GM12878 (cell line): ENCODE data around the gene GPR87. TPM values are rescaled to one million over a fixed set of nuclear protein-coding genes. Genes with fewer than 3 reads are reported as not detected.

Experiments used
- BRCA1 ChIP-seq: IDR thresholded peaks from 2 replicates; pipeline ENCODE4 v1.6.1; 2011; ENCODE audit warnings: low read depth, low read length, improper control_type of control experiment
- CEBPB ChIP-seq, 2 experiments: fragments of 150-350 bp in 1 of 2; IDR thresholded peaks; 2 replicates each; pipeline ENCODE4 v1.6.1; 2012 to 2014; ENCODE audit warnings: low read depth in 2 of 2, low read length in 2 of 2, borderline replicate concordance in 1 of 2, inconsistent platforms in 1 of 2
- CHD1 ChIP-seq: IDR thresholded peaks from 2 replicates; pipeline ENCODE4 v1.6.1; 2012; ENCODE audit warnings: low read depth, low read length, improper control_type of control experiment
- EED ChIP-seq: sonication (generic); IDR thresholded peaks from 2 replicates; pipeline ENCODE4 v1.6.1; 2016; ENCODE audit warnings: antibody characterized with exemption, low read depth
- ESRRA ChIP-seq: IDR thresholded peaks from 2 replicates; pipeline ENCODE4 v1.6.1; 2012; ENCODE audit warnings: mild to moderate bottlenecking, low read length, improper control_type of control experiment
- GABPA ChIP-seq: IDR thresholded peaks from 2 replicates; pipeline ENCODE4 v1.6.1; 2014; ENCODE audit warnings: antibody characterized with exemption, low read depth, mild to moderate bottlenecking, inconsistent platforms
- IRF4 ChIP-seq: IDR thresholded peaks from 2 replicates; pipeline ENCODE4 v1.6.1; 2011; ENCODE audit warnings: low read depth, low read length
- JUNB ChIP-seq: IDR thresholded peaks from 2 replicates; pipeline ENCODE4 v1.6.1; 2016; ENCODE audit warnings: antibody characterized with exemption, mild to moderate bottlenecking
- KDM1A ChIP-seq: fragments of 200-600 bp; sonication (generic); IDR thresholded peaks from 2 replicates; pipeline ENCODE4 v1.6.1; 2016; ENCODE audit warnings: borderline replicate concordance
- MEF2A ChIP-seq: IDR thresholded peaks from 2 replicates; pipeline ENCODE4 v1.6.1; 2011; ENCODE audit warnings: low read depth, mild to moderate bottlenecking, low read length, moderate library complexity; ENCODE audit not compliant: insufficient read depth
- MTA3 ChIP-seq: IDR thresholded peaks from 2 replicates; pipeline ENCODE4 v1.6.1; 2012; ENCODE audit warnings: low read length, inconsistent platforms, borderline replicate concordance
- MYB ChIP-seq: fragments of 150-350 bp; IDR thresholded peaks from 2 replicates; pipeline ENCODE4 v1.6.1; 2014; ENCODE audit warnings: mild to moderate bottlenecking, low read depth, low read length, borderline replicate concordance
- NFIC ChIP-seq: IDR thresholded peaks from 2 replicates; pipeline ENCODE4 v1.6.1; 2012; ENCODE audit warnings: low read depth, mild to moderate bottlenecking, inconsistent platforms, low read length, moderate library complexity
- NR2C2 ChIP-seq: IDR thresholded peaks from 2 replicates; pipeline ENCODE4 v1.6.1; 2011; ENCODE audit warnings: borderline replicate concordance, low read depth; ENCODE audit not compliant: control insufficient read depth, insufficient read length
- PAX8 ChIP-seq: fragments of 450-650 bp; IDR thresholded peaks from 2 replicates; pipeline ENCODE4 v1.6.1; 2017; ENCODE audit warnings: mild to moderate bottlenecking, moderate library complexity
- RFX5 ChIP-seq: IDR thresholded peaks from 2 replicates; pipeline ENCODE4 v1.6.1; 2011; ENCODE audit warnings: low read depth, low read length, improper control_type of control experiment
- SUPT20H ChIP-seq: IDR thresholded peaks from 2 replicates; pipeline ENCODE4 v1.6.1; 2011; ENCODE audit warnings: low read depth, mild to moderate bottlenecking, low read length, moderate library complexity, borderline replicate concordance; ENCODE audit not compliant: control insufficient read depth
- TCF12 ChIP-seq: IDR thresholded peaks from 2 replicates; pipeline ENCODE4 v1.6.1; 2011; ENCODE audit warnings: low read depth, mild to moderate bottlenecking, low read length
- TCF3 ChIP-seq: IDR thresholded peaks from 2 replicates; pipeline ENCODE4 v1.6.1; 2012; ENCODE audit warnings: low read depth, mild to moderate bottlenecking, low read length, borderline replicate concordance; ENCODE audit not compliant: insufficient read depth
- TCF7 ChIP-seq: IDR thresholded peaks from 2 replicates; pipeline ENCODE4 v1.6.1; 2014; ENCODE audit warnings: antibody characterized with exemption, borderline replicate concordance
- ZNF24 ChIP-seq: fragments of 450-650 bp; IDR thresholded peaks from 2 replicates; pipeline ENCODE4 v1.6.1; 2017; ENCODE audit warnings: antibody characterized with exemption, mild to moderate bottlenecking
- polyA plus RNA-seq, 11 experiments: library from polyadenylated mRNA; depleted of rRNA in 4 of 11; unstranded in 6 of 11; stranded (reverse) in 5 of 11; fragments of >200 nt; fragmentation: Nextera tagmentation in 4 of 11; fragmentation: Illumina TruSeq in 1 of 11; extraction: Ambion mirVana in 4 of 11; extraction: Trizol in 1 of 11; gene quantifications; 1 replicate in 1 of 11; 2 replicates in 10 of 11; pipeline versions ENCODE4 v1.2.1 to v1.2.3, GENCODE V29; 2011 to 2016; ENCODE audit warnings: inconsistent platforms in 2 of 11, missing spikeins in 2 of 11, low read depth in 1 of 11
- total RNA-seq, 4 experiments: library from RNA; depleted of rRNA in 3 of 4; stranded (reverse); fragments of >200 nt in 3 of 4; fragmentation: Illumina TruSeq in 1 of 4; extraction: Trizol in 1 of 4; gene quantifications; 2 replicates each; pipeline versions ENCODE4 v1.2.1 to v1.2.3, GENCODE V29; 2013 to 2021
- TF ChIP-seq, protein P1 (sequence below): IDR thresholded peaks from 2 replicates; pipeline ENCODE4 v1.6.1; 2011; ENCODE audit warnings: borderline replicate concordance, low read depth, mild to moderate bottlenecking, moderate library complexity, low read length; ENCODE audit not compliant: insufficient read depth, poor library complexity, severe bottlenecking
- TF ChIP-seq, protein P2 (sequence below): IDR thresholded peaks from 2 replicates; pipeline ENCODE4 v1.6.1; 2012; ENCODE audit warnings: low read length, inconsistent platforms
- TF ChIP-seq, protein P3 (sequence below): fragments of 450-650 bp; IDR thresholded peaks from 2 replicates; pipeline ENCODE4 v1.6.1; 2017; ENCODE audit warnings: mild to moderate bottlenecking, moderate library complexity
- TF ChIP-seq, protein P4 (sequence below): IDR thresholded peaks from 2 replicates; pipeline ENCODE4 v1.6.1; 2012; ENCODE audit warnings: low read depth, low read length, improper control_type of control experiment

Gene GPR87
- total and polyA plus RNA-seq, 10 of the 15 experiments (the other 5 are each of a cell fraction or from before 2014, with no cell fraction given) = 0.06 to 0.27 (median 0.16) TPM; not detected in 5

DNA sequence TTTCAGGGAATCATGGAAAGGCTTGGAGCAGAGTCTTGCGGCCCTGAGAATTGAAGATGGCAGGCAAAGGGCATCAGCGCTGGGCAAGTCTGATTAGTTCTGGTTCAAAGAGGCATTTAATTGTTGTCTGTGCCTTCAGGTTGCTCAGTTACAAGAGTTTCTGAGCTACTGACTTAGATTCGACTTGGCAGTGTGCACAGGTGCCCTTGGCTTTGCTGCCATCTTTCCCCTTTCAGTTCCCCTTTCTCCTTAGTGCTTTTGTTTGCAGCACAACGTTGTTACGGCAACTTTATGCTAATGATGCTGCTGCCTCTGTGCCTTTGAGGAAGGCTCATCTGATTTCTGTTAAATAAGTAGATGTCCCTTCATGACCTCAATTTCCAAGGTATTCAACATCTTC lies 50.8 kb downstream of the GPR87 start (continued):
- TF ChIP-seq, protein P1, sequence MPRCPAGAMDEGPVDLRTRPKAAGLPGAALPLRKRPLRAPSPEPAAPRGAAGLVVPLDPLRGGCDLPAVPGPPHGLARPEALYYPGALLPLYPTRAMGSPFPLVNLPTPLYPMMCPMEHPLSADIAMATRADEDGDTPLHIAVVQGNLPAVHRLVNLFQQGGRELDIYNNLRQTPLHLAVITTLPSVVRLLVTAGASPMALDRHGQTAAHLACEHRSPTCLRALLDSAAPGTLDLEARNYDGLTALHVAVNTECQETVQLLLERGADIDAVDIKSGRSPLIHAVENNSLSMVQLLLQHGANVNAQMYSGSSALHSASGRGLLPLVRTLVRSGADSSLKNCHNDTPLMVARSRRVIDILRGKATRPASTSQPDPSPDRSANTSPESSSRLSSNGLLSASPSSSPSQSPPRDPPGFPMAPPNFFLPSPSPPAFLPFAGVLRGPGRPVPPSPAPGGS = no peak
- TF ChIP-seq CHD1 (no peak), IRF4 (peak; percentile 89), TCF7 (no peak), CEBPB (IDR thresholded peaks at IDR 0.05; ENCODE audit: borderline replicate concordance in 1 of 2, low read depth in 2 of 2, low read length in 2 of 2) (no peak), SUPT20H (no peak), PAX8 (no peak), NR2C2 (no peak), ZNF24 (no peak), MYB (no peak), TCF3 (peak; percentile 57; the same call in 1 of the 2 replicates), JUNB (no peak), TCF12 (0 out of 2 replicates have a peak, but pooled peaks have one; percentile 54), BRCA1 (no peak), GABPA (no peak), EED (no peak), MTA3 (no peak), NFIC (no peak), MEF2A (no peak), KDM1A (no peak), RFX5 (no peak), ESRRA (no peak)
- TF ChIP-seq, protein P2, sequence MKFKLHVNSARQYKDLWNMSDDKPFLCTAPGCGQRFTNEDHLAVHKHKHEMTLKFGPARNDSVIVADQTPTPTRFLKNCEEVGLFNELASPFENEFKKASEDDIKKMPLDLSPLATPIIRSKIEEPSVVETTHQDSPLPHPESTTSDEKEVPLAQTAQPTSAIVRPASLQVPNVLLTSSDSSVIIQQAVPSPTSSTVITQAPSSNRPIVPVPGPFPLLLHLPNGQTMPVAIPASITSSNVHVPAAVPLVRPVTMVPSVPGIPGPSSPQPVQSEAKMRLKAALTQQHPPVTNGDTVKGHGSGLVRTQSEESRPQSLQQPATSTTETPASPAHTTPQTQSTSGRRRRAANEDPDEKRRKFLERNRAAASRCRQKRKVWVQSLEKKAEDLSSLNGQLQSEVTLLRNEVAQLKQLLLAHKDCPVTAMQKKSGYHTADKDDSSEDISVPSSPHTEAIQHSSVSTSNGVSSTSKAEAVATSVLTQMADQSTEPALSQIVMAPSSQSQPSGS = no peak
- TF ChIP-seq, protein P3, sequence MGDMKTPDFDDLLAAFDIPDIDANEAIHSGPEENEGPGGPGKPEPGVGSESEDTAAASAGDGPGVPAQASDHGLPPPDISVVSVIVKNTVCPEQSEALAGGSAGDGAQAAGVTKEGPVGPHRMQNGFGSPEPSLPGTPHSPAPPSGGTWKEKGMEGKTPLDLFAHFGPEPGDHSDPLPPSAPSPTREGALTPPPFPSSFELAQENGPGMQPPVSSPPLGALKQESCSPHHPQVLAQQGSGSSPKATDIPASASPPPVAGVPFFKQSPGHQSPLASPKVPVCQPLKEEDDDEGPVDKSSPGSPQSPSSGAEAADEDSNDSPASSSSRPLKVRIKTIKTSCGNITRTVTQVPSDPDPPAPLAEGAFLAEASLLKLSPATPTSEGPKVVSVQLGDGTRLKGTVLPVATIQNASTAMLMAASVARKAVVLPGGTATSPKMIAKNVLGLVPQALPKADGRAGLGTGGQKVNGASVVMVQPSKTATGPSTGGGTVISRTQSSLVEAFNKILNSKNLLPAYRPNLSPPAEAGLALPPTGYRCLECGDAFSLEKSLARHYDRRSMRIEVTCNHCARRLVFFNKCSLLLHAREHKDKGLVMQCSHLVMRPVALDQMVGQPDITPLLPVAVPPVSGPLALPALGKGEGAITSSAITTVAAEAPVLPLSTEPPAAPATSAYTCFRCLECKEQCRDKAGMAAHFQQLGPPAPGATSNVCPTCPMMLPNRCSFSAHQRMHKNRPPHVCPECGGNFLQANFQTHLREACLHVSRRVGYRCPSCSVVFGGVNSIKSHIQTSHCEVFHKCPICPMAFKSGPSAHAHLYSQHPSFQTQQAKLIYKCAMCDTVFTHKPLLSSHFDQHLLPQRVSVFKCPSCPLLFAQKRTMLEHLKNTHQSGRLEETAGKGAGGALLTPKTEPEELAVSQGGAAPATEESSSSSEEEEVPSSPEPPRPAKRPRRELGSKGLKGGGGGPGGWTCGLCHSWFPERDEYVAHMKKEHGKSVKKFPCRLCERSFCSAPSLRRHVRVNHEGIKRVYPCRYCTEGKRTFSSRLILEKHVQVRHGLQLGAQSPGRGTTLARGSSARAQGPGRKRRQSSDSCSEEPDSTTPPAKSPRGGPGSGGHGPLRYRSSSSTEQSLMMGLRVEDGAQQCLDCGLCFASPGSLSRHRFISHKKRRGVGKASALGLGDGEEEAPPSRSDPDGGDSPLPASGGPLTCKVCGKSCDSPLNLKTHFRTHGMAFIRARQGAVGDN = no peak
- TF ChIP-seq, protein P4, sequence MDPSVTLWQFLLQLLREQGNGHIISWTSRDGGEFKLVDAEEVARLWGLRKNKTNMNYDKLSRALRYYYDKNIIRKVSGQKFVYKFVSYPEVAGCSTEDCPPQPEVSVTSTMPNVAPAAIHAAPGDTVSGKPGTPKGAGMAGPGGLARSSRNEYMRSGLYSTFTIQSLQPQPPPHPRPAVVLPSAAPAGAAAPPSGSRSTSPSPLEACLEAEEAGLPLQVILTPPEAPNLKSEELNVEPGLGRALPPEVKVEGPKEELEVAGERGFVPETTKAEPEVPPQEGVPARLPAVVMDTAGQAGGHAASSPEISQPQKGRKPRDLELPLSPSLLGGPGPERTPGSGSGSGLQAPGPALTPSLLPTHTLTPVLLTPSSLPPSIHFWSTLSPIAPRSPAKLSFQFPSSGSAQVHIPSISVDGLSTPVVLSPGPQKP = no peak
